Sciatic nerve (tissue), 2 donors: Measurements from ENCODE around the gene SLC6A3. TPM values are rescaled to one million over a fixed set of nuclear protein-coding genes. Genes with fewer than 3 reads are reported as not detected.
A peak's percentile ranks its signal among the peaks of the same experiment; 100 is the strongest.
"Not testable (repeated sequence)": the region's sequence is repeated elsewhere in the genome, so short reads cannot be mapped to it uniquely, and the experiment has no call there.

Source experiments
- ATAC-seq: fragments of 200-7000 bp; cut with Tn5 transposase; one replicate; pipeline ENCODE4 v1.9.1; 2020; ENCODE audit warnings: mild to moderate bottlenecking, moderate library complexity
- DNase-seq: peaks from one replicate; pipeline ENCODE4 v3.0.0-alpha.2; 2020; ENCODE audit warnings: low spot score
- intact Hi-C: fragments of 100-400 bp; cut with DNase I; formaldehyde crosslinking; loops from one replicate; pipeline ENCODE4 v1.14.2; 2022
- total RNA-seq: library from RNA; stranded (reverse); fragmentation: NEBNext Ultra II Directional; extraction: Animal tissue kit (Norgen Biotek cat#: 25700); gene quantifications from one replicate; pipeline ENCODE4 v1.2.1, GENCODE V29; 2021
- donor health status: DM: no; HTN: no; CAD: no.
- donor health status: DM: no; HTN: no; CAD: no.

Gene SLC6A3
- total RNA-seq, 1 donor from 2014 or later, result not detected

DNA sequence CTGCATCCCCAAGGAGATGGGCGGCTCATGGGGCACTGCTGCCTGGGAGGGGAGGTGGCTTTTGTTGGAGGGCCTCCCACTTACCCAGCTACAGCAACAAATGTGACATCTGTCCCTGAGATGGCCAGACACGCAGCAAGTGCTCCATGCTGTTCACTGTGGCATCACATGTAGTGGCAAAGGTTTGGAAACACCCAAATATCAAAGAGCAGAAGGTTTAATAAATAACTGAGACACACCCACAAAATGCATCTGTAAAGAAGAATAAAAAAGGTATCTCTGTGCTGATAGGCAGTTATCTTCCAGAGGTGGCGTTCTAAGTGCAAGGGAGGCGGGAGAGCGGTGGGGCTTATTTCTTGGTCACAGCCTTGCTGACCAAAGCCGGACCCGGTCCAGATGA, 77.0 kb downstream of the SLC6A3 start:
- DNase-seq, result no peak
- no peak for ATAC-seq
- intact Hi-C loops, result no loop called here

DNA sequence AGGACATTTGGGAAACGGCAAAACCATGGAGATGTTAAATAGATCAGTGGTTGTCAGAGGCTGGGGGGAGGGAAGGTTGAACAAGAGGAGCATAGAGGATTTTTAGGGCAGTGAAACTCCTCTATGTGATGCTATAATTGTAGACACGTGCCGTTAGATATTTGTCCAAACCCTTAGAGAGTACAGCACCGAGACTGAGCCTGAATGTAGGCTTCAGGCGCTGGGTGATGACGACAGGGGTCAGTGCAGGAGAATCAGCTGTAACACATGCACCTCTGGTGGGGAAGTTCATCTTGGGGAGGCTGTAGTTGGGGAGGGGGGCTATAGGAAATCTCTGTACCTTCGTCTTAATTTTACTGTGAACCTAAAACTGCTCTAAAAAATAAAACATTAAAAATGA, 78.1 kb downstream of the SLC6A3 start:
- DNase-seq (no peak), ATAC-seq (no peak)
- intact Hi-C loops, result no loop called here

GRCh38 chr5:1366514-1366913, 78.7 kb downstream of the SLC6A3 start:
- ATAC-seq (no peak), DNase-seq (no peak)
- intact Hi-C loops, result no loop called here

DNA sequence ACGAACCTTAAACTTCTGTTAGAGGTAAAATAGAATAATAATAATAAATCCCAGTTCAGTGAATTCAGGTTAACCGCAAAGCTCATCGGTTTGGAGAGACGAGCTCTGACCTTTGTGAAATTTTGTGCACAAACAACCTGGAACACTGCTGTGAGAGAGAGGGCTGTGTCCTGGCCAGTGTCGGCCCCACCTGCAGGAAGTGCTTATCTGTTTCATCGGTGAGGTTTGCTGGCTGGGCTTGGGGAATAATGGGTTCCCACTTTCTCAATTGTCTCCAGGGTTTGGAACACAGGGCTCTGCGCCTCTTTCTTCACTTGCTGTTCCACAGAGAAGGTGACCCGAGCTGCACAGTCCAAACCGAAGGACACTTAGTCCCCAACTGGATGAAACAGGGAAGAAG, 81.0 kb downstream of the SLC6A3 start:
- intact Hi-C loops, result no loop called here
- no peak for ATAC-seq
- no peak for DNase-seq

DNA sequence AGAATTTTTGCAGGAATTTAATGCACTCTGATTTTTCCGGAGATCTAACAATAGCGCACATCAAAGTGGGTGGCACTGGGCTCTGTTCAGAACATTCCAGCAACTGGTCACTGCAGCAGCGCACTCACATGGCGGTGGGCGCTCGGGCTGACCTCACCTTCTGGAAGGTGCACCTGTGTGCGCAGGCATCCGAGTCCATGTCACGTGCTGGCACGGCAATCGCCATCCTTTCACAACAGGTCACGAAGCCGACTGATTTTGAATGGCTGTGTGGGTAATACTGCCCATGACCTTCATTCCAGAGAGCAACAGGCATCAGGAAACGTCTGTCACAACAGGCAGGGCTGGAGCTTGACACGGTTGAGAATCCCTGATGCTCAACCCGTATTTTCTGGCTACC, 81.7 kb downstream of the SLC6A3 start:
- DNase-seq (no peak), ATAC-seq (no peak)
- intact Hi-C loops, result no loop called here

DNA sequence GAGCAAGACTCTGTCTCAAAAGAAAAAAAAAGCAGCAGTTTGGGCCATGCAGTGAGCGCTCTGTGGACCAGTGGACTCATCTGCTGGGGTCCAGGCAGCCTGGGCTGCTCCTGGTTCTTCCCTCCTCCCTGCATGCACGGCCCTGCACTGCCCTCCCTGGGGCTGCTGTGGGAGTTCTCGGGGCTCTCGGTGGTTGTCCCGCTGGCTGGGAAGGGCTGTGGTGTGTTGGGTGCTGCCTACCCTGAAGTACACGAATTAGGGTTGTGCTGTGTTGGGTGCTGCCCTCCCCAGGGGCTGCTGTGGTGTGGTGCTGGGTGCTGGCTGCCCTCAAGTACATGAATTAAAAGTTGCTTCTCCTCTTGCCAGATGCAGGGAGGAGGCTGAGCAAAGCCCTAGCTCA, 82.1 kb downstream of the SLC6A3 start:
- intact Hi-C loops, result no loop called here
- no peak for DNase-seq
- no peak for ATAC-seq

GRCh38 chr5:1362242-1363015, 82.8 kb downstream of the SLC6A3 start:
- intact Hi-C loops, result no loop called here
- DNase-seq (no peak), ATAC-seq (no peak)

GRCh38 chr5:1360861-1361260, 84.4 kb downstream of the SLC6A3 start:
- intact Hi-C loops, result no loop called here
- DNase-seq (no peak), ATAC-seq (no peak)

DNA sequence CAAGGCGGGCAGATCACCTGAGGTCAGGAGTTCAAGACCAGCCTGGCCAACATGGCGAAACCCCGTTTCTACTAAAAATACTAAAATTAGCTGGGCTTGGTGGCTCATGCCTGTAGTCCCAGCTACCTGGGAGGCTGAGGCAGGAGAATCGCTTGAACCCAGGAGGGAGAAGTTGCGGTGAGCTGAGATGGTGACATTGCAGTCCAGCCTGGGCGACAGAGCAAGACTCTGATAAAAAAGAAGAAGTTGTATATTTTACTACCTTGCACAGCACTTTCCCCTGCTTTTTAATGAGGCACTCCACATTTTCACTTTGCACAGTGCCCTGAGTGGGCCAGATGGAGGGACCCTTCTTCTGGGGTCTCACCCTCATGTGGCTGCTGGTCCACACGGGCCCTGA, 84.9 kb downstream of the SLC6A3 start:
- ATAC-seq, DNase-seq, intact Hi-C loops: not testable (repeated sequence)

DNA sequence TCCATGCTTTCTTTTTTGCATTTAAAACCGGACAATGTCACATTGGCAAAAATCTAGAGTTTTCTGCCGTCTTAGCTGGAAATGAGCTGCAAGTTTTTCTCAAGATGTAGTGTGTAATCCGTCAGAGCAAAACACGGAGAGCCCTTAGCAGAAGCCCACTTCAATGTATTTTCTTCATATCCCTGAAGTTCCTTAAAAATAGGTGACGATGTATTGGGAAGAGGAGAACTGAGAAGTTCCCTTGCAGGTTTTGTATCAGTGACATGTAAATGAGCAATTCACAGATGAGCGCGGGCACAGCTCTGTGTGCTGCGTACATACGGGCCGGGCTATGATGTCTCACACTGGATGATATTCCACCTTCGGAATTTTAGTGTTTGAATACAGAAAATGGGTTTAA, 85.5 kb downstream of the SLC6A3 start:
- intact Hi-C loops, result no loop called here
- ATAC-seq (no peak), DNase-seq (no peak)

- DNase-seq (no peak), ATAC-seq (no peak)
- intact Hi-C loops, result no loop called here
Observed at GRCh38 chr5:1359031-1359645, 86.1 kb downstream of the SLC6A3 start.

DNA sequence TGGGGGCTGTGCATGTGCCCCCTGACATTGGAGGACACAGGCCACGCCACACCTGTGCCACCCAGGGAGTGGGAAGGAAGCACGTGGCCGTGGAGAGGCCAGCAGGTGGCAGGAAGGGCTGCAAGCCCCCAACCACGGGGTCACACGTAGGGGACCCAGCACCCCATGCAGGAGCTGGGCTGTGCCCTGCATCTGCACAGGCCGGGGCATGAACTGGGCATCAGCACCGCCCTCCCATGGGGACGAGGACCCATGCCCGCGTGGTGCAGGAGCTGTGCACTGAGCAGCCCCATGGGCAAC, 86.6 kb downstream of the SLC6A3 start:
- DNase-seq, result no peak
- intact Hi-C loops, result no loop called here
- ATAC-seq, result peak; percentile 13

DNA sequence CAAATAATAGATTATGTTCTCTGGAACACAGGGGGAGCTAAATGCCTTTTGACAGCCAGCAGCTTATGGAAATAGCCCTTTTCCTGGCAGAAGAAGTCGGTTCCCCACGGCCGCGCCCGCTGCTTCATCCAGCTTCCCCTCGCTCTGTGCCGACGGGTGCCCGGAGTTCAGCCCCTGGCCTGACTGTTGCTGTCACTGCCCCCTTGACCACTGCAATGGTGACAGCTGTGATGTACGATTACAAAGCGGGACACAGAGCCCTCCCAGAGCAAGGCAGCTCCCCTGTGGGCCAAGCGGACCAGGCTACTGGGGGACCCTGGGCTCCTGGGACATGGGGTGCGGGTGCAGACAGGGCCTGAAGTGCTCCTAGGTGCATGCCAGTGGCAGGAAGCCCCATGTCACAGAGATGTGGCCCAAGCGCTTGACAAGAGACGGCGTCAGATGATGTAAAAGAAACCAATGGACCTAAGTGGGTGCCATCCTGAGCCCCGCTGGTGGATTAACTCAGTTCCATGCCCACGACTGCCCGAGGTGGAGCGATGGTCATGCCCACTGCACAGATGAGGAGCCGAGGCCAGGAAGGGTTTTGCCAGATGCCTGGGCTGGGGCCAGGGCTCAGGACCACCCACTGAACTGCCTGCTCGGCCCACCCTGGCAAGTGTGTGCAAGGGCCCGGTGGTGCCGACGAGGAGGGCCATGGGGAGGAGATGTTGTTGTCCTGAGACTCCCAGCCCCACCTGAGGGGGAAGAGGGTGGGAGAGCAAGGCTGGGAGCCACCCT, 87.1 kb downstream of the SLC6A3 start:
- ATAC-seq (no peak), DNase-seq (no peak)
- intact Hi-C loops, result no loop called here

- no peak for DNase-seq
- intact Hi-C loops, result no loop called here
Observed at GRCh38 chr5:1356873-1357787, 88.1 kb downstream of the SLC6A3 start.

GRCh38 chr5:1354576-1354975, 90.7 kb downstream of the SLC6A3 start:
- intact Hi-C loops, result no loop called here
- DNase-seq (no peak), ATAC-seq (no peak)

More at GRCh38 chr5:1356873-1357787, 88.1 kb downstream of the SLC6A3 start:
- no peak for ATAC-seq

- ATAC-seq (no peak), DNase-seq (no peak)
- intact Hi-C loops, result no loop called here
Observed at GRCh38 chr5:1352231-1353219, 92.7 kb downstream of the SLC6A3 start.

DNA sequence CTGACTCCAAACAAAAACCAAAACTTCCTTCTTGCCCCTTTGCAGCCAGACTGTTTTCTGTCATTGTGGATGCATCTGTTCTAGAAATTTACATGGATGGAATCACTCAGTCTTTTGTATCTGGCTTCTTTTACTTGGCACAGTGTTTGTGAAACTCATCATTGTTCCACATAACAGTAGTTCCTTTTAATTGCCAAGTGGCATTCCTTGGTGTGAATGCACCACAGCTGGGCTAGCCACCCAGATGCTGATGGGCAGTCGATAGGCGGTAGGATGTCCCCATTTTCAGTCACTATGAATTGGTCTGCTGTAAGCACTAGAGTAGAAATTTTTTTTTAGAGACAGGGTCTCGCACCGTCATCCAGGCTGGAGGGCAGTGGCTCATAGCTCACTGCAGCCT, 94.1 kb downstream of the SLC6A3 start:
- no peak for DNase-seq
- ATAC-seq, result no peak
- intact Hi-C loops, result no loop called here

GRCh38 chr5:1349246-1349645, 96.0 kb downstream of the SLC6A3 start:
- ATAC-seq, result no peak
- intact Hi-C loops, result no loop called here
- DNase-seq, result no peak
